Esophagus squamous epithelium (tissue), 5 donors: Measurements from ENCODE around the gene PARD3. TPM values are rescaled to one million over a fixed set of nuclear protein-coding genes. Genes with fewer than 3 reads are reported as not detected.

Source experiments
- DNase-seq: peaks from one replicate; lab custom pipeline; 2025; lab: John Stamatoyannopoulos, UW
- H3K27ac ChIP-seq, 4 donors: fragments of 200-600 bp; sonication (generic); one replicate each; pipeline ENCODE4 v1.5.1; 2016 to 2019; ENCODE audit warnings: mild to moderate bottlenecking in 1 of 4
- H3K27me3 ChIP-seq, 4 donors: fragments of 200-600 bp; sonication (generic); 1 replicate in 3 of 4; 2 replicates in 1 of 4; pipeline versions ENCODE4 v1.5.1 to v1.6.0; 2017 to 2021; ENCODE audit warnings: antibody characterized with exemption in 1 of 4
- H3K36me3 ChIP-seq, 3 donors: fragments of 200-600 bp; sonication (generic); one replicate each; pipeline ENCODE4 v1.5.1; 2016 to 2019
- H3K4me1 ChIP-seq, 3 donors: fragments of 200-600 bp; sonication (generic); one replicate each; pipeline ENCODE4 v1.5.1; 2017 to 2019
- H3K4me3 ChIP-seq, 4 donors: fragments of 200-600 bp; sonication (generic); 1 replicate in 3 of 4; 2 replicates in 1 of 4; pipeline ENCODE4 v1.5.1; 2016 to 2019; ENCODE audit warnings: mild to moderate bottlenecking in 2 of 4, moderate library complexity in 1 of 4
- H3K9me3 ChIP-seq, 3 donors: fragments of 200-600 bp; sonication (generic); one replicate each; pipeline ENCODE4 v1.5.1; 2016 to 2019
- CTCF ChIP-seq, 6 experiments: fragments of 450-650 bp in 4 of 6; fragments of 200-600 bp in 2 of 6; sonication (generic) in 2 of 6; IDR thresholded peaks; one replicate each; pipeline ENCODE4 v1.5.1; 2016 to 2019; ENCODE audit warnings: antibody characterized with exemption in 6 of 6, mild to moderate bottlenecking in 4 of 6, moderate library complexity in 4 of 6
- POLR2A ChIP-seq, 4 donors: fragments of 450-650 bp; IDR thresholded peaks; one replicate each; pipeline ENCODE4 v1.6.1; 2017; ENCODE audit warnings: antibody characterized with exemption in 4 of 4, mild to moderate bottlenecking in 4 of 4, moderate library complexity in 3 of 4
- WGBS, 2 donors: methylation state at CpG; one replicate each; pipeline ENCODE4 v1.1.5; 2018; 5-methylcytosine and 5-hydroxymethylcytosine counted together
- intact Hi-C: fragments of 100-400 bp; cut with DNase I; formaldehyde crosslinking; loops from one replicate; pipeline ENCODE4 v1.15.0; 2022
- total RNA-seq, 4 donors: library from RNA; depleted of rRNA; stranded (reverse); fragments of >200 nt; gene quantifications; one replicate each; pipeline ENCODE4 v1.1.0, GENCODE V29; 2016
- donor health status: DM: yes; HTN: yes; CAD: no.

The PARD3 gene
- total RNA-seq, 4 donors from 2014 or later = 57.3 to 114 (median 81.7) TPM

DNA sequence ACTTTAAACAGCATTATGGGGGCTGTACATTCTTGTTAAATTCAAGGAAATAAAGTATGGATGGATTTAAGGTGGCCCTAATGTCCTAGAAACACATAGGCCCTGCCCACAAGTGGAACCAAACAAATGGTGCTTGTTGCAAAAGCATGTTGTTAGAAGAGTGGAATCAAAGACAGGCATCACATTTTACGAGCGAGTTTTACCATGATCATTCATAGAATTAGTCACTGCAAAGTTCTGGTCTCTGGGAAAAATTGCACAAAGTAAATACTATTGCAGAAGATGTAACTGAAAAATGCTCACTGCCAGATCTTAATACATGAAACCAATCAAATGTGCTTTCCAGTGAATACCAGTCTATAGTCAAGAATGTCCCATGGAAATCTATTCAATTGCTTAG is 677.1 kb downstream of the PARD3 start:
- Histone ChIP-seq H3K9me3 (no peaks in the 10 kb centered on the region), H3K4me3 (no peak overlapping the region), H3K36me3 (no peaks in the 10 kb centered on the region), H3K27me3 (no peaks in the 10 kb centered on the region), H3K27ac (no peak overlapping the region), H3K4me1 (no peaks in the 10 kb centered on the region)
- WGBS, 2 donors = 70 to 90% methylated on average over 2 of the region's 2 CpGs
- TF ChIP-seq CTCF (IDR thresholded peaks at IDR 0.05) (no peak), POLR2A (IDR thresholded peaks at IDR 0.05) (no peak)
- DNase-seq = no peak
- intact Hi-C loops = no loop called here

- Histone ChIP-seq H3K27ac (no peak overlapping the region), H3K36me3 (no peaks in the 10 kb centered on the region), H3K9me3 (no peaks in the 10 kb centered on the region), H3K4me1 (no peaks in the 10 kb centered on the region), H3K27me3 (no peaks in the 10 kb centered on the region), H3K4me3 (no peak overlapping the region)
- intact Hi-C loops = no loop called here
- no peak for DNase-seq
- no peak for TF ChIP-seq CTCF (IDR thresholded peaks at IDR 0.05)
- 93 to 94% methylated on average over 7 of the region's 7 CpGs for WGBS, 2 donors
Measured at GRCh38 chr10:34137201-34137600, 677.9 kb downstream of the PARD3 start.

- Histone ChIP-seq H3K27ac (no peak overlapping the region), H3K9me3 (no peaks in the 10 kb centered on the region), H3K36me3 (peaks cover 0 to 9% (median 0%) of the 10 kb centered on the region in 3 donors), H3K27me3 (no peaks in the 10 kb centered on the region), H3K4me3 (no peak overlapping the region), H3K4me1 (no peaks in the 10 kb centered on the region)
- no peak for DNase-seq
- 80 to 91% methylated on average over 5 of the region's 5 CpGs for WGBS, 2 donors
- TF ChIP-seq CTCF (IDR thresholded peaks at IDR 0.05) (no peak), POLR2A (IDR thresholded peaks at IDR 0.05) (no peak)
- intact Hi-C loops = no loop called here
Measured at GRCh38 chr10:34135515-34135914, 679.6 kb downstream of the PARD3 start.

DNA sequence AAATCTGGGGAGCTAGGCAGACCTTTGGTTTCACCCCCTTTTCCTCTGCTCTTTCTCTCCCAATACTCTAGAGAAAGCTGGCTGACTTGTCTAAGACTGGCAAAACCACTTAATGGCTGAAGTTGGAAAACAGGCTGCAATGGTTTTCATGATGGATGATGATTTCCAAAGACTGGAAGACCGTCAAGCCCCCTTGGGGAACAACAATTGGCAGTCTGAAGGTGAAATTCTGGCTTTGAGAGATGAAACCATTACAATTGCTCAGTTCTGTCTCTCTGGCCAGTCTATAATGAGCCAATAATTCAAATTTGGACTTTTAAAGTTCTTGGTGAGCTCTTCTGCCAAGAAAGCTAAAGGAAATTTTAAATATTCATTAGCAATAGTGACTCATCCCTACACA is 680.5 kb downstream of the PARD3 start:
- Histone ChIP-seq H3K4me3 (no peak overlapping the region), H3K27ac (no peak overlapping the region), H3K27me3 (no peaks in the 10 kb centered on the region), H3K4me1 (no peaks in the 10 kb centered on the region), H3K9me3 (no peaks in the 10 kb centered on the region), H3K36me3 (peaks cover 0 to 18% (median 0%) of the 10 kb centered on the region in 3 donors)
- intact Hi-C loops = no loop called here
- TF ChIP-seq CTCF (IDR thresholded peaks at IDR 0.05) = no peak
- WGBS, 2 donors = 27 to 60% methylated on average over 1 of the region's 1 CpG
- DNase-seq = no peak

GRCh38 chr10:34133406-34133805 is 681.7 kb downstream of the PARD3 start:
- intact Hi-C loops = no loop called here
- DNase-seq = no peak
- 93 to 99% methylated on average over 4 to 5 of the region's 5 CpGs for WGBS, 2 donors

More at GRCh38 chr10:34133406-34133805, 681.7 kb downstream of the PARD3 start:
- no peaks in the 10 kb centered on the region for H3K4me1 ChIP-seq
- no peaks in the 10 kb centered on the region for H3K27me3 ChIP-seq
- no peak overlapping the region for H3K27ac ChIP-seq
- TF ChIP-seq POLR2A (IDR thresholded peaks at IDR 0.05) = no peak
- no peak for TF ChIP-seq CTCF (IDR thresholded peaks at IDR 0.05)
- H3K36me3 ChIP-seq = peaks cover 0 to 28% (median 0%) of the 10 kb centered on the region in 3 donors
- no peaks in the 10 kb centered on the region for H3K9me3 ChIP-seq
- no peak overlapping the region for H3K4me3 ChIP-seq
